Skeletal muscle tissue (tissue), 4 donors: ENCODE results near the gene CXXC5. TPM values are rescaled to one million over a fixed set of nuclear protein-coding genes. Genes with fewer than 3 reads are reported as not detected.

ENCODE experiments used
- H3K27ac ChIP-seq: one replicate; pipeline ENCODE4 v1.7.0; 2013; ENCODE audit warnings: mild to moderate bottlenecking, low read depth, low read length, inconsistent platforms
- H3K27me3 ChIP-seq, 3 donors: one replicate each; pipeline ENCODE4 v1.7.0; 2013; ENCODE audit warnings: low read length in 3 of 3; ENCODE audit not compliant: control insufficient read depth in 3 of 3, insufficient read depth in 3 of 3
- H3K36me3 ChIP-seq, 3 donors: one replicate each; pipeline ENCODE4 v1.7.0; 2013; ENCODE audit warnings: low read length in 3 of 3; ENCODE audit not compliant: control insufficient read depth in 3 of 3, insufficient read depth in 3 of 3
- H3K4me1 ChIP-seq, 3 donors: one replicate each; pipeline ENCODE4 v1.7.0; 2013; ENCODE audit warnings: low read length in 3 of 3, mild to moderate bottlenecking in 3 of 3; ENCODE audit not compliant: control insufficient read depth in 3 of 3, insufficient read depth in 3 of 3
- H3K4me3 ChIP-seq, 3 donors: one replicate each; pipeline ENCODE4 v1.7.0; 2013; ENCODE audit warnings: low read length in 3 of 3
- H3K9ac ChIP-seq, 3 donors: one replicate each; pipeline ENCODE4 v1.7.0; 2013; ENCODE audit warnings: low read length in 3 of 3, mild to moderate bottlenecking in 3 of 3, moderate library complexity in 2 of 3, low read depth in 1 of 3
- H3K9me3 ChIP-seq, 3 donors: one replicate each; pipeline ENCODE4 v1.7.0; 2013; ENCODE audit warnings: low read length in 3 of 3; ENCODE audit not compliant: control insufficient read depth in 3 of 3
- total RNA-seq: library from RNA; depleted of rRNA; stranded (reverse); fragments of >200 nt; gene quantifications from one replicate; pipeline ENCODE4 v1.2.3, GENCODE V29; 2014
- donor health status: Osteomylitis.

CXXC5 gene
- total RNA-seq, 1 donor from 2014 or later, result 66.8 TPM

- peaks cover 65 to 76% (median 69%) of the 10 kb centered on the region in 3 donors for H3K4me1 ChIP-seq
- peak overlapping the region; percentile 61 for H3K27ac ChIP-seq
- no peaks in the 10 kb centered on the region for H3K27me3 ChIP-seq
- no peaks in the 10 kb centered on the region for H3K36me3 ChIP-seq
- H3K9ac ChIP-seq, result peak overlapping the region; percentile 38 to 77 (median 40)
- H3K9me3 ChIP-seq, result no peaks in the 10 kb centered on the region
- no peak overlapping the region for H3K4me3 ChIP-seq
These were observed 42.9 kb downstream of the CXXC5 start for GRCh38 chr5:139690803-139691629.

GRCh38 chr5:139692148-139692547 is 44.0 kb downstream of the CXXC5 start:
- H3K4me3 ChIP-seq, result no peak overlapping the region
- peaks cover 64 to 75% (median 65%) of the 10 kb centered on the region in 3 donors for H3K4me1 ChIP-seq
- H3K9ac ChIP-seq, result no peak overlapping the region
- H3K27me3 ChIP-seq, result no peaks in the 10 kb centered on the region
- no peaks in the 10 kb centered on the region for H3K9me3 ChIP-seq
- no peaks in the 10 kb centered on the region for H3K36me3 ChIP-seq
- no peak overlapping the region for H3K27ac ChIP-seq

- no peak overlapping the region for H3K4me3 ChIP-seq
- H3K27ac ChIP-seq, result no peak overlapping the region
- peak overlapping the region in 1 of 3 donors; percentile 40 for H3K9ac ChIP-seq
- H3K36me3 ChIP-seq, result no peaks in the 10 kb centered on the region
- no peaks in the 10 kb centered on the region for H3K9me3 ChIP-seq
- H3K27me3 ChIP-seq, result no peaks in the 10 kb centered on the region
- peaks cover 62 to 72% (median 63%) of the 10 kb centered on the region in 3 donors for H3K4me1 ChIP-seq
These were observed 44.6 kb downstream of the CXXC5 start for GRCh38 chr5:139692679-139693308.

GRCh38 chr5:139693676-139694364 is 45.7 kb downstream of the CXXC5 start:
- H3K9me3 ChIP-seq, result no peaks in the 10 kb centered on the region
- no peak overlapping the region for H3K9ac ChIP-seq
- H3K27ac ChIP-seq, result no peak overlapping the region
- no peaks in the 10 kb centered on the region for H3K36me3 ChIP-seq
- no peaks in the 10 kb centered on the region for H3K27me3 ChIP-seq
- no peak overlapping the region for H3K4me3 ChIP-seq
- peaks cover 62 to 72% (median 64%) of the 10 kb centered on the region in 3 donors for H3K4me1 ChIP-seq

- H3K4me1 ChIP-seq, result peaks cover 62 to 72% (median 64%) of the 10 kb centered on the region in 3 donors
- H3K36me3 ChIP-seq, result no peaks in the 10 kb centered on the region
- H3K9me3 ChIP-seq, result no peaks in the 10 kb centered on the region
- H3K27ac ChIP-seq, result no peak overlapping the region
- H3K4me3 ChIP-seq, result no peak overlapping the region
- H3K9ac ChIP-seq, result peak overlapping the region in 1 of 3 donors; percentile 16
- no peaks in the 10 kb centered on the region for H3K27me3 ChIP-seq
These were observed 46.5 kb downstream of the CXXC5 start for GRCh38 chr5:139694556-139695177.

- H3K27ac ChIP-seq, result no peak overlapping the region
- H3K4me3 ChIP-seq, result no peak overlapping the region
- no peaks in the 10 kb centered on the region for H3K36me3 ChIP-seq
- peaks cover 57 to 69% (median 59%) of the 10 kb centered on the region in 3 donors for H3K4me1 ChIP-seq
- no peaks in the 10 kb centered on the region for H3K9me3 ChIP-seq
- H3K27me3 ChIP-seq, result no peaks in the 10 kb centered on the region
- no peak overlapping the region for H3K9ac ChIP-seq
These were observed 47.0 kb downstream of the CXXC5 start for GRCh38 chr5:139695178-139695573.

GRCh38 chr5:139696167-139696893 is 48.2 kb downstream of the CXXC5 start:
- H3K9me3 ChIP-seq, result no peaks in the 10 kb centered on the region
- H3K4me3 ChIP-seq, result peak overlapping the region; percentile 22 to 43 (median 39)
- H3K9ac ChIP-seq, result peak overlapping the region; percentile 10 to 79 (median 50)
- peaks cover 48 to 66% (median 50%) of the 10 kb centered on the region in 3 donors for H3K4me1 ChIP-seq
- H3K27ac ChIP-seq, result peak overlapping the region; percentile 47
- H3K36me3 ChIP-seq, result no peaks in the 10 kb centered on the region
- no peaks in the 10 kb centered on the region for H3K27me3 ChIP-seq

- H3K4me1 ChIP-seq, result peaks cover 43 to 62% (median 52%) of the 10 kb centered on the region in 3 donors
- H3K4me3 ChIP-seq, result peak overlapping the region; percentile 39 to 63 (median 48)
- no peaks in the 10 kb centered on the region for H3K9me3 ChIP-seq
- H3K27me3 ChIP-seq, result no peaks in the 10 kb centered on the region
- H3K36me3 ChIP-seq, result no peaks in the 10 kb centered on the region
- peak overlapping the region; percentile 69 to 79 (median 76) for H3K9ac ChIP-seq
- peak overlapping the region; percentile 83 for H3K27ac ChIP-seq
These were observed 48.9 kb downstream of the CXXC5 start for GRCh38 chr5:139696894-139697658.
